Dendritic cell treated with granulocyte-macrophage colony-stimulating factor and Interleukin-4, amounts not matched to agents 40 ng/mL and 50 ng/mL, for 4 days (primary cell): ENCODE measurements around the gene TSHZ1.

Experiments
- H3K27ac Mint-ChIP-seq: one replicate; pipeline ENCODE4 v1.8.0; 2022; ENCODE audit warnings: mild to moderate bottlenecking, mixed read lengths
- H3K27me3 Mint-ChIP-seq: one replicate; pipeline ENCODE4 v1.8.0; 2022; ENCODE audit warnings: mild to moderate bottlenecking, mixed read lengths
- H3K36me3 Mint-ChIP-seq: one replicate; pipeline ENCODE4 v1.8.0; 2022; ENCODE audit warnings: low read depth, mixed read lengths
- H3K4me1 Mint-ChIP-seq: one replicate; pipeline ENCODE4 v1.8.0; 2022; ENCODE audit warnings: low read depth, mixed read lengths
- H3K4me3 Mint-ChIP-seq: one replicate; pipeline ENCODE4 v1.8.0; 2022; ENCODE audit warnings: mild to moderate bottlenecking, moderate library complexity, mixed read lengths
- H3K9me3 Mint-ChIP-seq: one replicate; pipeline ENCODE4 v1.8.0; 2022; ENCODE audit warnings: mixed read lengths
- intact Hi-C: fragments of 100-400 bp; cut with micrococcal nuclease; formaldehyde crosslinking; loops from one replicate; pipeline ENCODE4 v1.15.0; 2022

The TSHZ1 gene

GRCh38 chr18:75244351-75245313 lies 34.0 kb downstream of the TSHZ1 start:
- intact Hi-C loops = no loop called here
- Mint-ChIP-seq H3K27me3 (no peaks in the 10 kb centered on the region), H3K4me3 (no peak overlapping the region), H3K9me3 (peaks cover 3% of the 10 kb centered on the region), H3K4me1 (peaks cover 29% of the 10 kb centered on the region), H3K27ac (no peak overlapping the region), H3K36me3 (no peaks in the 10 kb centered on the region)

- Mint-ChIP-seq H3K9me3 (peaks cover 9% of the 10 kb centered on the region), H3K27ac (peak overlapping the region; percentile 78), H3K36me3 (no peaks in the 10 kb centered on the region), H3K27me3 (no peaks in the 10 kb centered on the region), H3K4me3 (peak overlapping the region; percentile 68), H3K4me1 (peaks cover 36% of the 10 kb centered on the region)
- intact Hi-C loops = no loop called here
These were observed 36.4 kb downstream of the TSHZ1 start for GRCh38 chr18:75246721-75247610.

DNA sequence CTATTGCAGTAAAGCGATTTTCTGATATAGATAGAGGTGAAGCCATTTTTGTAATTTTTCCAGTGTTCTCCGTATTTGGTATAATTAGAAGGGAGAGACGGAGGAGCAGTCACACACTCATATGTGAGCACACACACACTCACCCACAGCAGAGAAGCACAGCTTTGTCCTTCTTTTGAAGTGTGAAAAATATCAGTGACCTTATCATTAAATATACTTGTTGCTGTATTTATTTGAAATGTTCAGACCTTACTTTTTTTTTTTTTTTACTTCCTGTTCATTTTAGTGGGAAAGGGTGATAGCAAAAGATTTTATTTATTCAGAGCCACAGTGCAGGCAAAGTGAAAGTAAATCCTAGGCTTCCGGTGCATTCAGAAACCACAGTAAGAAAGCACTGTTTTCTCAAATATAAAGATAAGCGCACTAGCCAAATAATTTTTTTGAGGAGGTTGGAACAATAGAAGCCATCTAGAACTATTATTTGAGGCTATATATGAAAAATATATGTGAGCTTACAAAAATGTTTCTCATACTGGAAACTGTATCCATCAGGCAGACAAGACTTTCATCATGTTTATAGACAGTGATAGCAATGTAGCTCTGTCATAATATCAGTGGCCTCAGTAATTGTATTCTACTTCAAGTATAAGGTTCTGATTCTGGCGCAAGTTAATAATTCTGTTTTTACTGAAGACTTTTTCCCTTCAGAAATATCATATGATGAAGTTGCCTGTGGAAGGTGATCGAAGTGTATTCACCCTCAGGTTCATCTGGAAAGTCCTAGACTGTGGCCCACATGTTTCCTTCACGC lies 37.2 kb downstream of the TSHZ1 start:
- no peaks in the 10 kb centered on the region for H3K36me3 Mint-ChIP-seq
- intact Hi-C loops = no loop called here
- peak overlapping the region; percentile 68 for H3K4me3 Mint-ChIP-seq
- H3K9me3 Mint-ChIP-seq = peaks cover 9% of the 10 kb centered on the region
- peaks cover 36% of the 10 kb centered on the region for H3K4me1 Mint-ChIP-seq
- peak overlapping the region; percentile 78 for H3K27ac Mint-ChIP-seq
- no peaks in the 10 kb centered on the region for H3K27me3 Mint-ChIP-seq

- Mint-ChIP-seq H3K4me1 (peaks cover 42% of the 10 kb centered on the region), H3K27me3 (no peaks in the 10 kb centered on the region), H3K9me3 (peaks cover 9% of the 10 kb centered on the region), H3K27ac (peak overlapping the region; percentile 50), H3K36me3 (no peaks in the 10 kb centered on the region), H3K4me3 (no peak overlapping the region)
- intact Hi-C loops = no loop called here
These were observed 38.0 kb downstream of the TSHZ1 start for GRCh38 chr18:75248426-75249174.

GRCh38 chr18:75249175-75249518 lies 38.5 kb downstream of the TSHZ1 start:
- Mint-ChIP-seq H3K36me3 (no peaks in the 10 kb centered on the region), H3K4me1 (peaks cover 43% of the 10 kb centered on the region), H3K4me3 (no peak overlapping the region), H3K27me3 (no peaks in the 10 kb centered on the region), H3K9me3 (peaks cover 9% of the 10 kb centered on the region), H3K27ac (peak overlapping the region; percentile 50)
- intact Hi-C loops = no loop called here

GRCh38 chr18:75249672-75250470 lies 39.3 kb downstream of the TSHZ1 start:
- Mint-ChIP-seq H3K27me3 (no peaks in the 10 kb centered on the region), H3K36me3 (no peaks in the 10 kb centered on the region), H3K9me3 (peaks cover 9% of the 10 kb centered on the region), H3K27ac (peak overlapping the region; percentile 50), H3K4me3 (no peak overlapping the region), H3K4me1 (peaks cover 43% of the 10 kb centered on the region)
- intact Hi-C loops = loop anchor here (5.0 kb wide), 1 partner anchor 33 kb away; no protein-coding TSS in a partner anchor

DNA sequence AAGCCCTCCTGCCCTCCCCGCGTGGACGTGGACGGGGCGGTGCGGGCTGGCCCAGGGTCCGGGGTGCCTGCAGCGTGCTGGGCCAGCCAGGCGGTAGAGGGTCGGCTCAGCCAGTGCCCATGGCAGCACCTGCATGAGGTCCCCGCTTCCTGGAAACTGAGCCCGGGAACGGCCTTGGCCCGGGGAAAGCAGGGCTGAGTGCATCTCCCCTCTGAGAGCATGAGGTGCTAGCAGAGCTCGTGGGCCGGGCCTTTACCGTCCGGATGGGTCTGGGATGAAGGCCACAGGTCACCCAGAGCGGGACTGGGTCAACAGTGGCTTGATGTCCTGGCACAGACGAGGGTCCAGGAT lies 39.8 kb downstream of the TSHZ1 start:
- Mint-ChIP-seq H3K4me1 (peaks cover 43% of the 10 kb centered on the region), H3K36me3 (no peaks in the 10 kb centered on the region), H3K27me3 (no peaks in the 10 kb centered on the region), H3K9me3 (peaks cover 9% of the 10 kb centered on the region), H3K27ac (peak overlapping the region; percentile 50), H3K4me3 (no peak overlapping the region)
- intact Hi-C loops = loop anchor here (5.0 kb wide), 1 partner anchor 33 kb away; no protein-coding TSS in a partner anchor

DNA sequence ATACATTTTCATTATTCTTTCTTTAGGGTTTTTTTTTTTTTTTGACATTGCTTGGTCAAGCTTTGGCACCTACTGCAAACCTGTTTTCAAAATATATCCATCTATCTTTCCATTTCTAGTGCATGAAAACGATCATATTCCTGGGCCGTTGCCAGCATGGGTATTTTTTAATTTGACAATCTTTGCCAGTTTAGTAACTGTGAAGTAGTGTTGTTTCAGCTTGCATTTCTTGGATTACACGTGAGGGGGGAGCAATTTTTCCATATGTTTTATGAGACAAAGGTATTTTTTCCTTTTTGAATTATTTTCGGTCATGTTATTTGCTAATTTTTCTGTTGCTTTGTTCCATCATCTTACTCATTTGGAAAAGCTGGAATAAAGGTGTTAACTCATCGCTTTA lies 40.9 kb downstream of the TSHZ1 start:
- peaks cover 9% of the 10 kb centered on the region for H3K9me3 Mint-ChIP-seq
- no peak overlapping the region for H3K4me3 Mint-ChIP-seq
- intact Hi-C loops = loop anchor here (5.0 kb wide), 1 partner anchor 34 kb away; no protein-coding TSS in a partner anchor
- H3K27me3 Mint-ChIP-seq = no peaks in the 10 kb centered on the region
- H3K27ac Mint-ChIP-seq = no peak overlapping the region
- H3K4me1 Mint-ChIP-seq = peaks cover 34% of the 10 kb centered on the region
- H3K36me3 Mint-ChIP-seq = no peaks in the 10 kb centered on the region

DNA sequence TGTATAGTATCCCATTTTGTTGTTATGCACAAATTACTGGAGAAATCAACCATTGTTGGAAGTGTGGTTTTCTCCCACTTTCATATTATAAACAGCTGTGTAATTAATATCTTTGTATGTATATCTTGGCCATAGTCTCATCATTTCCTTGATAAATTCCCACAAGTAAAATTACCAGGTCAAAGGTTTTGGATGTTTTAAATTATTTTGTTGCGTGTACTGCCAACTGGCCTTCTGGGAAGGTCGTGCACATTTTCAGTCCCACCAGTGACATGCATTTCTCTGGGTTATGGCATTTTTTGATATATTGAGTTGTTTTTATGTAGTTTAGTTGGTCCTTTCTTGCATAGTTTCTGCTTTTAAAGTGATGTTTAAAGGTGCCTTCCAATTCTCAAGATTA lies 41.5 kb downstream of the TSHZ1 start:
- Mint-ChIP-seq H3K27me3 (no peaks in the 10 kb centered on the region), H3K4me3 (no peak overlapping the region), H3K9me3 (peaks cover 9% of the 10 kb centered on the region), H3K4me1 (peaks cover 27% of the 10 kb centered on the region), H3K27ac (no peak overlapping the region), H3K36me3 (no peaks in the 10 kb centered on the region)
- intact Hi-C loops = loop anchor here (5.0 kb wide), 1 partner anchor 35 kb away; no protein-coding TSS in a partner anchor

GRCh38 chr18:75253043-75253442 lies 42.4 kb downstream of the TSHZ1 start:
- Mint-ChIP-seq H3K27me3 (no peaks in the 10 kb centered on the region), H3K36me3 (no peaks in the 10 kb centered on the region), H3K4me1 (peaks cover 23% of the 10 kb centered on the region), H3K4me3 (no peak overlapping the region), H3K9me3 (peaks cover 9% of the 10 kb centered on the region), H3K27ac (no peak overlapping the region)
- intact Hi-C loops = loop anchor here (5.0 kb wide), 1 partner anchor 36 kb away; no protein-coding TSS in a partner anchor

DNA sequence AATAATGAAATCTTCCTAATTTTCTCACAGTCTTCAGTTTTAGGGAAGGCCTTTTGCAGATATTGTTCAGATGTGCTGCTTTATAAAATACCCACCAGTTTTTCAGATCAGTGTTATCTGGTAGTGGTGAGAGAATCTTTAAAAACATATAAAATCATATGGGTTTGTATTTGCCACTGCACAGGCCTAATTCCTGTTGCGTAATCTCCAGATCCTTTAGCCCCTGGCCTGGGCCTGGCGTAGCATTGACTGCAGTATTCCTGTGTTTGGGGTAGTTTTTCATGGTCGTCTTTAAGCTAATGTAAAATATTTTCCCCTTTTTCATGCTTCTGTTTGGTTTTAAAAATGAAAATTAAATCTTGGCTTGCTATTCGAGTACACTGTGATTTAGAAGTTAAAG lies 43.2 kb downstream of the TSHZ1 start:
- no peak overlapping the region for H3K4me3 Mint-ChIP-seq
- peaks cover 21% of the 10 kb centered on the region for H3K4me1 Mint-ChIP-seq
- H3K36me3 Mint-ChIP-seq = no peaks in the 10 kb centered on the region
- no peaks in the 10 kb centered on the region for H3K27me3 Mint-ChIP-seq
- H3K27ac Mint-ChIP-seq = no peak overlapping the region
- H3K9me3 Mint-ChIP-seq = peaks cover 9% of the 10 kb centered on the region
- intact Hi-C loops = loop anchor here (5.0 kb wide), 1 partner anchor 36 kb away; no protein-coding TSS in a partner anchor

DNA sequence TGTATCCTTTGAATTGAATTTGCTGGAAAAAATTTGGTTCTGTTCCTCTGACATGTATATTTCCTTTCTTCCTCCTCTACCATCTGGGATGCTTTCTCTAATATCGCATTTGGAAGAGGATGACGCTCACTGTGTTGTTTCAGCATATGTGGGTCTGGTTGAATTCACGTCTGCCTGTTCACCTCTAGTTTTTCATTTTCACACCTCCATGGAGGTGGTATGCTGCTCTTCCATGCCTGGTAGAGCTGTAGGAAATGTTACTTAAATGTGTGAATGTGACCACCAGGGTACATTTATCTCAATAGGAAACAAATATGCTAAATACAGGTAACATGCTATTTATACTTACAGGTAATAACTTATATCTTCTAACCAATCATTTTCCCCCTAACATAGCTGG lies 44.5 kb downstream of the TSHZ1 start:
- intact Hi-C loops = no loop called here
- Mint-ChIP-seq H3K4me1 (peaks cover 10% of the 10 kb centered on the region), H3K27me3 (no peaks in the 10 kb centered on the region), H3K36me3 (no peaks in the 10 kb centered on the region), H3K9me3 (peaks cover 1% of the 10 kb centered on the region), H3K27ac (no peak overlapping the region), H3K4me3 (no peak overlapping the region)
